H9 (cell line): ENCODE data around the gene TTC9. TPM values are rescaled to one million over a fixed set of nuclear protein-coding genes. Genes with fewer than 3 reads are reported as not detected.

Source experiments
- DNase-seq: peaks from one replicate; pipeline ENCODE4 v3.0.0-alpha.2; 2017
- H2AFZ ChIP-seq: one replicate; pipeline ENCODE4 v1.6.1; 2013; ENCODE audit warnings: mild to moderate bottlenecking, low read length, control low read depth, moderate library complexity
- H2AK5ac ChIP-seq: 2 replicates; pipeline ENCODE4 v1.6.1; 2013; ENCODE audit warnings: low read length, control low read depth, mixed read lengths; ENCODE audit not compliant: insufficient read length
- H2BK120ac ChIP-seq: one replicate; pipeline ENCODE4 v1.6.1; 2013; ENCODE audit warnings: low read depth, mild to moderate bottlenecking, low read length, control low read depth, inconsistent platforms; ENCODE audit not compliant: poor library complexity, severe bottlenecking
- H2BK12ac ChIP-seq: 2 replicates; pipeline ENCODE4 v1.6.1; 2013; ENCODE audit warnings: low read length, control low read depth, mixed read lengths, low read depth; ENCODE audit not compliant: insufficient read length
- H2BK15ac ChIP-seq: 2 replicates; pipeline ENCODE4 v1.6.1; 2013; ENCODE audit warnings: low read depth, low read length, control low read depth
- H2BK20ac ChIP-seq: one replicate; pipeline ENCODE4 v1.6.1; 2013; ENCODE audit warnings: low read depth, mild to moderate bottlenecking, low read length, control low read depth, inconsistent platforms; ENCODE audit not compliant: poor library complexity, severe bottlenecking
- H2BK5ac ChIP-seq: 2 replicates; pipeline ENCODE4 v1.6.1; 2013; ENCODE audit warnings: low read length, control low read depth, mixed read lengths; ENCODE audit not compliant: insufficient read length
- H3K14ac ChIP-seq: 2 replicates; pipeline ENCODE4 v1.6.1; 2013; ENCODE audit warnings: low read length, control low read depth; ENCODE audit not compliant: insufficient read depth
- H3K18ac ChIP-seq: 2 replicates; pipeline ENCODE4 v1.6.1; 2013; ENCODE audit warnings: low read depth, mild to moderate bottlenecking, mixed read lengths, low read length, control low read depth; ENCODE audit not compliant: insufficient read length
- H3K23ac ChIP-seq: 2 replicates; pipeline ENCODE4 v1.6.1; 2013; ENCODE audit warnings: low read length, control low read depth, mixed read lengths, low read depth; ENCODE audit not compliant: insufficient read length
- H3K23me2 ChIP-seq: 2 replicates; pipeline ENCODE4 v1.6.1; 2013; ENCODE audit warnings: low read depth, mild to moderate bottlenecking, mixed read lengths, low read length, control low read depth; ENCODE audit not compliant: insufficient read length, poor library complexity, severe bottlenecking
- H3K27ac ChIP-seq: 2 replicates; pipeline ENCODE4 v1.5.1; 2013; ENCODE audit warnings: low read length, control low read depth, mixed read lengths, low read depth; ENCODE audit not compliant: insufficient read length
- H3K27me3 ChIP-seq: 2 replicates; pipeline ENCODE4 v1.6.1; 2013; ENCODE audit warnings: low read length, control low read depth, inconsistent platforms; ENCODE audit not compliant: insufficient read depth
- H3K4ac ChIP-seq: 2 replicates; pipeline ENCODE4 v1.6.1; 2013; ENCODE audit warnings: low read depth, mild to moderate bottlenecking, control low read depth, inconsistent platforms, low read length, moderate library complexity
- H3K4me1 ChIP-seq: 2 replicates; pipeline ENCODE4 v1.6.1; 2013; ENCODE audit warnings: low read length, control low read depth, inconsistent platforms; ENCODE audit not compliant: insufficient read depth
- H3K4me2 ChIP-seq: 2 replicates; pipeline ENCODE4 v1.6.1; 2013; ENCODE audit warnings: low read length, control low read depth, mixed read lengths; ENCODE audit not compliant: insufficient read length, insufficient read depth
- H3K56ac ChIP-seq: 2 replicates; pipeline ENCODE4 v1.6.1; 2013; ENCODE audit warnings: low read depth, mild to moderate bottlenecking, mixed read lengths, low read length, control low read depth; ENCODE audit not compliant: insufficient read length
- H3K79me1 ChIP-seq: 2 replicates; pipeline ENCODE4 v1.6.1; 2013; ENCODE audit warnings: low read depth, mild to moderate bottlenecking, moderate library complexity, low read length, control low read depth, inconsistent platforms; ENCODE audit not compliant: insufficient read depth, poor library complexity, severe bottlenecking
- H3K79me2 ChIP-seq: 2 replicates; pipeline ENCODE4 v1.6.1; 2013; ENCODE audit warnings: low read length, control low read depth, inconsistent platforms; ENCODE audit not compliant: insufficient read depth
- H3K9ac ChIP-seq: 2 replicates; pipeline ENCODE4 v1.6.1; 2013; ENCODE audit warnings: low read length, control low read depth, mixed read lengths; ENCODE audit not compliant: insufficient read length; ENCODE audit errors: extremely low read depth
- H3K9me3 ChIP-seq: one replicate; pipeline ENCODE4 v1.6.1; 2013; ENCODE audit warnings: low read depth, low read length, inconsistent platforms; ENCODE audit not compliant: control insufficient read depth
- H3T11ph ChIP-seq: one replicate; pipeline ENCODE4 v1.6.1; 2013; ENCODE audit warnings: mild to moderate bottlenecking, low read length, control low read depth, inconsistent platforms
- H4K20me1 ChIP-seq: one replicate; pipeline ENCODE4 v1.6.1; 2013; ENCODE audit not compliant: control insufficient read depth, insufficient read length, insufficient read depth
- H4K5ac ChIP-seq: 2 replicates; pipeline ENCODE4 v1.6.1; 2013; ENCODE audit warnings: low read depth, mild to moderate bottlenecking, mixed read lengths, low read length, control low read depth; ENCODE audit not compliant: insufficient read length
- H4K8ac ChIP-seq: replicated peaks from 2 replicates; pipeline ENCODE4 v1.6.1; 2013; ENCODE audit warnings: low read length, control low read depth, mixed read lengths, low read depth; ENCODE audit not compliant: insufficient read length
- H4K91ac ChIP-seq: 2 replicates; pipeline ENCODE4 v1.6.1; 2013; ENCODE audit warnings: low read depth, mild to moderate bottlenecking, moderate library complexity, mixed read lengths, low read length, control low read depth; ENCODE audit not compliant: insufficient read length
- H3K27ac Mint-ChIP-seq, 3 experiments: 2 replicates in 2 of 3; 3 replicates in 1 of 3; pipeline ENCODE4 v1.8.0; 2020 to 2021; ENCODE audit warnings: mixed read lengths in 3 of 3, mild to moderate bottlenecking in 1 of 3, moderate library complexity in 1 of 3
- H3K27me3 Mint-ChIP-seq: 2 replicates; pipeline ENCODE4 v1.8.0; 2021; ENCODE audit warnings: low read depth, mild to moderate bottlenecking, moderate library complexity, mixed read lengths
- H3K36me3 Mint-ChIP-seq, 3 experiments: 2 replicates in 2 of 3; 3 replicates in 1 of 3; pipeline ENCODE4 v1.8.0; 2020 to 2021; ENCODE audit warnings: low read depth in 3 of 3, mixed read lengths in 3 of 3; ENCODE audit not compliant: insufficient read depth in 1 of 3
- H3K4me1 Mint-ChIP-seq, 2 experiments: 2 replicates each; pipeline ENCODE4 v1.8.0; 2020; ENCODE audit warnings: mixed read lengths in 2 of 2
- H3K4me3 Mint-ChIP-seq, 2 experiments: 2 replicates in 1 of 2; 3 replicates in 1 of 2; pipeline ENCODE4 v1.8.0; 2020 to 2021; ENCODE audit warnings: mild to moderate bottlenecking in 2 of 2, mixed read lengths in 2 of 2, moderate library complexity in 1 of 2
- H3K9me3 Mint-ChIP-seq, 2 experiments: 2 replicates in 1 of 2; 3 replicates in 1 of 2; pipeline ENCODE4 v1.8.0; 2020; ENCODE audit warnings: mild to moderate bottlenecking in 2 of 2, mixed read lengths in 2 of 2, moderate library complexity in 1 of 2
- CTCF ChIP-seq: fragments of 200-600 bp; sonication (generic); conservative IDR thresholded peaks from 3 replicates; pipeline ENCODE4 v1.8.0; 2021; ENCODE audit warnings: antibody characterized with exemption, mild to moderate bottlenecking
- WGBS: extraction: QIAGEN DNeasy Blood & Tissue Kit; methylation state at CpG from one replicate; pipeline ENCODE4 v1.1.7; 2013; ENCODE audit warnings: missing lambda C conversion rate, low lambda C conversion rate, mixed read lengths; ENCODE audit not compliant: insufficient read length; ENCODE audit errors: extremely low coverage; 5-methylcytosine and 5-hydroxymethylcytosine counted together
- total RNA-seq: library from RNA; stranded (reverse); gene quantifications from 2 replicates; pipeline ENCODE4 v1.2.1, GENCODE V29; 2021

Gene TTC9
- total RNA-seq, 1 experiment from 2014 or later: 17.4 TPM

- Mint-ChIP-seq H3K4me3 (no peak overlapping the region), H3K36me3 (no peaks in the 10 kb centered on the region), H3K4me1 (peaks cover 20 to 23% of the 10 kb centered on the region in 2 experiments), H3K27ac (no peak overlapping the region; a peak in 1 of 7 replicates), H3K27me3 (no peaks in the 10 kb centered on the region), H3K9me3 (no peaks in the 10 kb centered on the region)
- peaks cover 4% of the 10 kb centered on the region; the same call in 1 of the 2 replicates for H3K4me1 ChIP-seq
- H2BK15ac ChIP-seq: no peak overlapping the region
- H2AFZ ChIP-seq: no peak overlapping the region
- H3K27ac ChIP-seq: no peak overlapping the region
- H2BK20ac ChIP-seq: no peak overlapping the region
- no peaks in the 10 kb centered on the region for H3K79me1 ChIP-seq
- no peak overlapping the region for H3K14ac ChIP-seq
- H2BK120ac ChIP-seq: no peak overlapping the region
- DNase-seq: no peak
- H3K4me2 ChIP-seq: no peak overlapping the region
- H3T11ph ChIP-seq: no peak overlapping the region
- no CpG with 5 or more reads among the region's 10 CpGs for WGBS
- H2BK12ac ChIP-seq: no peak overlapping the region
- no peak overlapping the region for H4K5ac ChIP-seq
- no peak overlapping the region for H2BK5ac ChIP-seq
- H2AK5ac ChIP-seq: no peak overlapping the region
- no peak overlapping the region for H3K9ac ChIP-seq
- H3K27me3 ChIP-seq: no peaks in the 10 kb centered on the region
- H3K23me2 ChIP-seq: no peaks in the 10 kb centered on the region
- no peaks in the 10 kb centered on the region for H4K20me1 ChIP-seq
- H3K18ac ChIP-seq: no peak overlapping the region
- H4K8ac ChIP-seq: no peak overlapping the region
- H3K9me3 ChIP-seq: no peaks in the 10 kb centered on the region
- H3K56ac ChIP-seq: no peak overlapping the region
- no peak overlapping the region for H4K91ac ChIP-seq
- no peaks in the 10 kb centered on the region for H3K79me2 ChIP-seq
- TF ChIP-seq CTCF: no peak
- no peak overlapping the region for H3K23ac ChIP-seq
- H3K4ac ChIP-seq: no peak overlapping the region
These were observed 50.5 kb downstream of the TTC9 start for GRCh38 chr14:70692210-70692609.
